ENCODE measurements around the gene MTX1.
"Not testable (repeated sequence)": the region's sequence is repeated elsewhere in the genome, so short reads cannot be mapped to it uniquely, and the experiment has no call there.

Gene MTX1

GRCh38 chr1:155232001-155232978 is 23.8 kb downstream of the MTX1 start:
- not testable (repeated sequence) for DNase-seq (ENCODE audit: low read depth in 2 of 3, low spot score in 1 of 3)

GRCh38 chr1:155233502-155233901 is 25.0 kb downstream of the MTX1 start:
- DNase-seq (ENCODE audit: low read depth in 2 of 3, low spot score in 1 of 3): not testable (repeated sequence)

- DNase-seq (ENCODE audit: low read depth in 2 of 3, low spot score in 1 of 3): not testable (repeated sequence)
These were observed 26.9 kb downstream of the MTX1 start for GRCh38 chr1:155235375-155235774.

GRCh38 chr1:155236451-155236850 is 28.0 kb downstream of the MTX1 start:
- DNase-seq (ENCODE audit: low read depth in 2 of 3, low spot score in 1 of 3): no peak

- DNase-seq (ENCODE audit: low read depth in 2 of 3, low spot score in 1 of 3): peak in 2 of 3 donors; percentile 38 to 60
These were observed 32.7 kb downstream of the MTX1 start for GRCh38 chr1:155241069-155241679.

- no peak for DNase-seq (ENCODE audit: low read depth in 2 of 3, low spot score in 1 of 3)
These were observed 33.4 kb downstream of the MTX1 start for GRCh38 chr1:155241841-155242264.

GRCh38 chr1:155242805-155243358 is 34.4 kb downstream of the MTX1 start:
- no peak for DNase-seq (ENCODE audit: low read depth in 2 of 3, low spot score in 1 of 3)

GRCh38 chr1:155244368-155245162 is 36.1 kb downstream of the MTX1 start:
- peak; percentile 90 to 95 (median 92) for DNase-seq (ENCODE audit: low read depth in 2 of 3, low spot score in 1 of 3)

GRCh38 chr1:155245163-155245524 is 36.6 kb downstream of the MTX1 start:
- DNase-seq (ENCODE audit: low read depth in 2 of 3, low spot score in 1 of 3): no peak

- DNase-seq (ENCODE audit: low read depth in 2 of 3, low spot score in 1 of 3): not testable (repeated sequence)
These were observed 38.3 kb downstream of the MTX1 start for GRCh38 chr1:155246796-155247195.

- no peak for DNase-seq (ENCODE audit: low read depth in 2 of 3, low spot score in 1 of 3)
These were observed 39.4 kb downstream of the MTX1 start for GRCh38 chr1:155247667-155248553.

- no peak for DNase-seq (ENCODE audit: low read depth in 2 of 3, low spot score in 1 of 3)
These were observed 41.7 kb downstream of the MTX1 start for GRCh38 chr1:155250246-155250632.

GRCh38 chr1:155250633-155251449 is 42.3 kb downstream of the MTX1 start:
- DNase-seq (ENCODE audit: low read depth in 2 of 3, low spot score in 1 of 3): peak; percentile 94 to 97 (median 94)

- no peak for DNase-seq (ENCODE audit: low read depth in 2 of 3, low spot score in 1 of 3)
These were observed 43.1 kb downstream of the MTX1 start for GRCh38 chr1:155251566-155251965.

- DNase-seq (ENCODE audit: low read depth in 2 of 3, low spot score in 1 of 3): no peak
These were observed 44.7 kb downstream of the MTX1 start for GRCh38 chr1:155253208-155253607.

GRCh38 chr1:155253797-155254196 is 45.3 kb downstream of the MTX1 start:
- no peak for DNase-seq (ENCODE audit: low read depth in 2 of 3, low spot score in 1 of 3)

GRCh38 chr1:155254228-155254713 is 45.8 kb downstream of the MTX1 start:
- no peak for DNase-seq (ENCODE audit: low read depth in 2 of 3, low spot score in 1 of 3)

- no peak for DNase-seq (ENCODE audit: low read depth in 2 of 3, low spot score in 1 of 3)
These were observed 46.3 kb downstream of the MTX1 start for GRCh38 chr1:155254714-155255242.
